Subcutaneous adipose tissue (tissue), 4 donors: ENCODE data around the gene DNAI7. TPM values are rescaled to one million over a fixed set of nuclear protein-coding genes. Genes with fewer than 3 reads are reported as not detected.

Experiments
- total RNA-seq, 4 donors: library from RNA; depleted of rRNA; stranded (reverse); fragments of >200 nt; gene quantifications; one replicate each; pipeline ENCODE4 v1.1.0, GENCODE V29; 2016
- TF ChIP-seq, protein P1 (sequence below): fragments of 450-650 bp; IDR thresholded peaks from one replicate; pipeline ENCODE4 v1.5.1; 2016; ENCODE audit warnings: low read depth, mild to moderate bottlenecking, control low read depth, antibody characterized with exemption, moderate library complexity

DNAI7 gene
- total RNA-seq, 4 donors from 2014 or later, result 0.34 to 0.44 TPM; not detected in 2

DNA sequence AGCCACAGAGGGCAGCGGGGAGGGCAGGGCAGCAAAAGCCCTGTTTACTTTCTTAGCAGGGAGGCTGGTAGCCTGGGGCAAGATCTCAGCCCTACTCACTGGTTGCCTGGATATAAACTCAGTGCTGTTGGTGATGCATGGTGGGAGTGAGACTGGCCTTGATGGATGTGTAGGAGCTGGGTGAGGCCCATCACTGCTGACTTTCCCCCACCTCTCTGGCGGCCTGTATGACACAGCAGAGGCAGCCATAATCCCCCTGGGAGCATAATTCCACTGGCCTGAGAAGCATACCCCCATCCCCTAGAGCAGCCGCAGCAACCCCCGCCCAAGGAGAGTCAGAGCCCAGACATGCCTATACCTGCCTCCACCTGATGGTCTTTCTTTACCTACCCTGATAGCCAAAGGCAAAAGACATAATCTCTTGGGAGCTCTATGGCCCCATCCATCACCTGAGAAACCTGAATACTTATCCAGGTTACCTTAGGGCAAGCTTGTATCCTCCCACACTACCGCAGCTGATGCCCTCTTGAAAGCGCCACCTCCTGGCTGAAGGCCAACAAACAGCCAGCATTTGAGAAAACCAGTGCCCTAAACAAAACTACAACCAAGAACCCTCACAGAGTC is 59.3 kb downstream of the DNAI7 start:
- TF ChIP-seq, protein P1, sequence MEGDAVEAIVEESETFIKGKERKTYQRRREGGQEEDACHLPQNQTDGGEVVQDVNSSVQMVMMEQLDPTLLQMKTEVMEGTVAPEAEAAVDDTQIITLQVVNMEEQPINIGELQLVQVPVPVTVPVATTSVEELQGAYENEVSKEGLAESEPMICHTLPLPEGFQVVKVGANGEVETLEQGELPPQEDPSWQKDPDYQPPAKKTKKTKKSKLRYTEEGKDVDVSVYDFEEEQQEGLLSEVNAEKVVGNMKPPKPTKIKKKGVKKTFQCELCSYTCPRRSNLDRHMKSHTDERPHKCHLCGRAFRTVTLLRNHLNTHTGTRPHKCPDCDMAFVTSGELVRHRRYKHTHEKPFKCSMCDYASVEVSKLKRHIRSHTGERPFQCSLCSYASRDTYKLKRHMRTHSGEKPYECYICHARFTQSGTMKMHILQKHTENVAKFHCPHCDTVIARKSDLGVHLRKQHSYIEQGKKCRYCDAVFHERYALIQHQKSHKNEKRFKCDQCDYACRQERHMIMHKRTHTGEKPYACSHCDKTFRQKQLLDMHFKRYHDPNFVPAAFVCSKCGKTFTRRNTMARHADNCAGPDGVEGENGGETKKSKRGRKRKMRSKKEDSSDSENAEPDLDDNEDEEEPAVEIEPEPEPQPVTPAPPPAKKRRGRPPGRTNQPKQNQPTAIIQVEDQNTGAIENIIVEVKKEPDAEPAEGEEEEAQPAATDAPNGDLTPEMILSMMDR, result no peak

DNA sequence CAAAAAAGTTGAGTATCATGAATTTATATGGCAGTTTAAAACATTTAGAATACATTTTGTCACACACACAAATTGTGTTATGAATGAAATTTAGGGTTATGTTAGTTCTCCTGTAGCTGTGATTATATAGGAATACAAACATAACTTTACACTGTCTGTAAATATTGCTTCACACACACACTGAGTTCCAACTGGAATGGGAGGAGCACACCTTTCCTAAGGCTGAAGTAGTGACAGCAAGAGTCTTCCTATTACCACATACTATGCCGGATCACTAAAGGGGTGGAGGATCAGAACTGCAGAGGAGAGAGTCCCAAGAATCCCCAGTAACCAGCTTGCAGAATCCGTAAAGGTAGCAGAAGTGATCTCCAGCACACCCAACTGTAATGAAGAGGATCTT is 63.7 kb downstream of the DNAI7 start:
- TF ChIP-seq, protein P1, result no peak

DNA sequence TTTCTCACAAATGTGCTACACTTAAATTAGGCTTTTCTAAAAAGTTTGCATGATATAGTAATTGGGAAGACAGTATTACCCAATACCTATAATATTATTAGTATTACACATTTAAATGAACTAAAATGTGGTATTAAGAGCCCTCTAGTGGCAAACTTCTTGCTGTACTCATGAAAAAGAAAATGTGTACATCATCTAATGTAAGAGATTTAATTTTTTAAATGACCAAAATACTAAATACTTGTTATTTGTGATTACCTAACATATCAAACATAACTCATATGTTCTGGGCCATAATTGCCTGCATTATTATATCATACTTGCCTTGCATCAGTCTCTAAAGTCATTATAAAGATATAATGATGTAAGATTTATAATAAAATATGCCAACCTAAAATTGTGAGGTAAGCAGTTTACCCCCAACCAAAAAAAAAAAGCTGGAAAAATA is 64.2 kb downstream of the DNAI7 start:
- TF ChIP-seq, protein P1, result no peak

DNA sequence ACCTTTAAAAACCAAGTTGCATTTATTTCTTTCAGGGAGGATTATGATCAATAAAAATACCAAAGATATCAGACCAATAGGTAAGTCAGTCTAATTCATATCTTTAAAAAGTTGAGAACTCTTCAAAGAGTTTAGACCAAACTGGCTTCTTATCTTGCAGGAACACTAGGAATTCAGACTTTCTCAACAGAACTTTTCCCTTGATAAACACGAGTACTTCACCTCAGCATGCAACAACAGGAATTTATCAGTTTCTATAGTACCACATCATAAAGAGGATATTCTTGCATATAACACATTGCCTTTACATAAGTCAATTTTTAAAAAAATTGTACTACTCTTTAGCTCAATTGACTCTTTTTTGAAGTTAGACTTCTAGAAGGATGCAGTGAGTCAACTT is 68.2 kb downstream of the DNAI7 start:
- TF ChIP-seq, protein P1, result no peak

DNA sequence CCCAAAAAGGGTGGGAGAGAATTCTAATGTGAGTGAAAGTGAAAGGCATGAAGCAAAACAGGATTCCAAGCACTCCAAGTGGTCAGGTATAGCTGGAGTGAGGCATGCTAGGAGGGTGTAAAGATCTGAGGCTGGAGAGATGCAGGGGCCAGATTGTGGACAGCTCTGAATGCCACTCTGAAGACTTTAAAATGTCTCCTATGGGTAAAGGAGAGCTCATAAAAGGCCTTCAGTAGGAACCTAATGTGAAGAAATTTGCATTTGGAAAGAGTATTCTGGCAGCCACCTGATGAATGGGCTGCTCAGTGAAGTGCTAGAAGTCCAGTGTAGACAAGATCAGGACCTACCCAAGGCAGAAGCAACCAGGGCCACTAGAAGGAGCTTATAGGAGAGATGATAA is 68.9 kb downstream of the DNAI7 start:
- TF ChIP-seq, protein P1, result no peak

DNA sequence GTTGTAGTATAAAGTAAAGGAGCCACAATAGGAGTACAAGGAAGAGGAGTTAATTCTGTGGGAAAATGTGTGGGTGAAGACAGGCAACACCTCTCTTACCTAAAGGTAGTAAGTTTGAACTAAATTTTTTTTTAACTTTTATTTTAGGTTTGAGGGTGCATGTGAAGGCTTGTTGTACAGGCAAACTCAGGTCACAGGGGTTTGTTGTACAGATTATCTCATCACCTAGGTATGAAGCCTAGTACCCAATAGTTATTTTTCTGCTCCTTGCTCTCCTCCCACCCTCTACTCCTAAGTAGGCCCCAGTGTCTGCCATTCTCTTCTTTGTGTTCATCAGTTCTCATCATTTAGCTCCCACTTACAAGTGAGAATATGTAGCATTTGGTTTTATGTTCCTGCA is 70.5 kb downstream of the DNAI7 start:
- TF ChIP-seq, protein P1, result no peak

DNA sequence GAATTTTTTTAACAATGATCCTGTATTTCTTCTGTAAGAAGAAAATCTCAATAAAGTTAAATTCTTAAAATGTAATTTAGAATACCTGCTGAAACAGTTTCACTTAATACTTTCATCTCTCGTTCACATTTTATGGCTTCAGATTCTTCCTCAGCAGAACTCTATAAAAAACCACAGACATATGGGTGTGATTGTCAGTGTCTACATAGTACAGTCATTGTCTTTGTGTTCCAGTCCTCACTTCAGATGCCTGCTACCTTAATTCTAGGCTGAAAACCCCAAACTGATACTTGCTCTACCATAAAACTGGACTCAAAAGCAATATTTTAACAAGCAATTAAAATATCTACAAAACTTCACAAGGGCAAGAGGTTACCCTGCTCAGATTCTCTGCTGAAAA is 71.8 kb downstream of the DNAI7 start:
- TF ChIP-seq, protein P1, result no peak
